ENCODE data around the gene SPIRE1. TPM values are rescaled to one million over a fixed set of nuclear protein-coding genes. Genes with fewer than 3 reads are reported as not detected.

SPIRE1 gene
- total RNA-seq, 1 donor from 2014 or later, result 42.4 TPM

DNA sequence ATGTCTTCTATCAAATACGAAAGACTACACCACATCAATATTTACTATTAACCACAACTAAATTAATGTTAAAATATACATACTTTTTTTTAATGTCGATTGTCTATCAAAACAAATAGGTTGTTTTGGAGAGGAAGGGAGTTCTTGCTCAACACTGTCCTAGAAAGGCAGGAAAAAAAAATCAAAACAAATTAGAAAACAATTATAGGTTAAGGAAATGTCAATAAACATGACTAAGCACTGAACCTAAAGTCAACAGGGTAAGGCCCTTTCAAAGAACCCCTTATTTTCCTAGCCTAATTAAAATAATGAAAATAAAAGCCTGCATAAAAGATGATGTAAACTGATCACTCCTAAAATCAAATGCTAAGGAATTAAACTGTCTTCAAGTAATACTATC, 41.8 kb upstream of the SPIRE1 start:
- H3K4me3 ChIP-seq, result no peak overlapping the region
- no peak for DNase-seq
- no peaks in the 10 kb centered on the region for H3K27me3 ChIP-seq (ENCODE audit: low read depth)
- TF ChIP-seq, protein P1, sequence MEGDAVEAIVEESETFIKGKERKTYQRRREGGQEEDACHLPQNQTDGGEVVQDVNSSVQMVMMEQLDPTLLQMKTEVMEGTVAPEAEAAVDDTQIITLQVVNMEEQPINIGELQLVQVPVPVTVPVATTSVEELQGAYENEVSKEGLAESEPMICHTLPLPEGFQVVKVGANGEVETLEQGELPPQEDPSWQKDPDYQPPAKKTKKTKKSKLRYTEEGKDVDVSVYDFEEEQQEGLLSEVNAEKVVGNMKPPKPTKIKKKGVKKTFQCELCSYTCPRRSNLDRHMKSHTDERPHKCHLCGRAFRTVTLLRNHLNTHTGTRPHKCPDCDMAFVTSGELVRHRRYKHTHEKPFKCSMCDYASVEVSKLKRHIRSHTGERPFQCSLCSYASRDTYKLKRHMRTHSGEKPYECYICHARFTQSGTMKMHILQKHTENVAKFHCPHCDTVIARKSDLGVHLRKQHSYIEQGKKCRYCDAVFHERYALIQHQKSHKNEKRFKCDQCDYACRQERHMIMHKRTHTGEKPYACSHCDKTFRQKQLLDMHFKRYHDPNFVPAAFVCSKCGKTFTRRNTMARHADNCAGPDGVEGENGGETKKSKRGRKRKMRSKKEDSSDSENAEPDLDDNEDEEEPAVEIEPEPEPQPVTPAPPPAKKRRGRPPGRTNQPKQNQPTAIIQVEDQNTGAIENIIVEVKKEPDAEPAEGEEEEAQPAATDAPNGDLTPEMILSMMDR (IDR thresholded peaks at IDR 0.05; ENCODE audit: borderline replicate concordance), result no peak
- H3K4me1 ChIP-seq, result peaks cover 43% of the 10 kb centered on the region
- intact Hi-C loops (cut with micrococcal nuclease), result no loop called here
- peaks cover 20% of the 10 kb centered on the region for H3K36me3 ChIP-seq
- H3K9me3 ChIP-seq (replicated peaks), result no peaks in the 10 kb centered on the region
- no peak overlapping the region for H3K27ac ChIP-seq (replicated peaks)

DNA sequence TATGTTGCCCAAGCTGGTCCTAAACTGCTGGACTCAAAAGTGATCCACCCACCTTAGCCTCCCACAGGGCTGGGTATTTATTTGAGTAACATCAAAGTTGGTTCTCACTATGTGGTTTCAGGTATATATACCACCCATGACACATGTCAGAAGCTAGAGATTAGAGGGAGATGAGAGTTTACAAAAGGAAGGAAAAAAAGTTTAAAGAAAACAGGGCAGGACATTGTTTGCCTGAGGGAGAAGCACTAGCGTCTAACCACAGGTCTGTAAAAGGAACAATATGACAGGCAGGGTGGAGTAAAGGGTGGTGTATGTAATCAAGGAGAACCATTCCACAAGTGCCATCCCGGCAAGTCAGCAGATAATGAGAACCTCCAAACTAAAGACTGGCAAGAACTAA, 36.1 kb upstream of the SPIRE1 start:
- Histone ChIP-seq H3K9me3 (replicated peaks) (no peaks in the 10 kb centered on the region), H3K4me3 (no peak overlapping the region), H3K4me1 (no peaks in the 10 kb centered on the region), H3K27me3 (ENCODE audit: low read depth) (no peaks in the 10 kb centered on the region), H3K27ac (replicated peaks) (no peak overlapping the region), H3K36me3 (peaks cover 18% of the 10 kb centered on the region)
- no peak for DNase-seq
- TF ChIP-seq, protein P1 (IDR thresholded peaks at IDR 0.05; ENCODE audit: borderline replicate concordance), result no peak
- intact Hi-C loops (cut with micrococcal nuclease), result no loop called here

GRCh38 chr18:12692206-12692605, 34.3 kb upstream of the SPIRE1 start:
- Histone ChIP-seq H3K4me1 (no peaks in the 10 kb centered on the region), H3K27me3 (ENCODE audit: low read depth) (no peaks in the 10 kb centered on the region), H3K4me3 (no peak overlapping the region), H3K9me3 (replicated peaks) (no peaks in the 10 kb centered on the region), H3K36me3 (peaks cover 15% of the 10 kb centered on the region), H3K27ac (replicated peaks) (no peak overlapping the region)
- no peak for DNase-seq
- TF ChIP-seq, protein P1 (IDR thresholded peaks at IDR 0.05; ENCODE audit: borderline replicate concordance), result no peak
- intact Hi-C loops (cut with micrococcal nuclease), result no loop called here

DNA sequence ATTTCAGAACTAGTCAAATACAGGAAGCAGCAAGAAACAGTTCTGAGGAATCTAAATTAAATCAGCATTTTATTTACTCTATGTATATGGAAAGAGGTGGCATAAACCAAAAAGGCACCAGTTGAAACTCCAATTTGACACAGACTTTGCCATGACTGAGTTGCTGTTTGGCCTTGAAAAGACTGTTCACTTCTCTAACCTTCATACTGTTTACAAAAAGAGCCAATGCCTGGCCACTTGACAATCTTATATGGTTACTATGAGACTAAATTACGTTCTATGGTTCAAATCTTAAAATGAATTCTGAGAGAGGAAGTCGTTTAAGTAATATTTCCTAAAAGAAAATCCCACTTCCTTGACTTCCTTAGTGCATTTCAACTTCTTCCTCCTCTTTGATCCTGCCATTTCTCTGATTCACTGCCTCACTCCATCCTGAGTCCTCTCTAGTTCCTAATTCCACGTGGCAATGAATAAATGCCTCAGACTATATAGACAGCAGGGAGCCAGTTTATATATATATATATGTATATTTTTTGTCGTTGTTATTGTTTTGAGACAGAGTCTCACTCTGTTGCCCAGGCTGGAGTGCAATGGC, 31.4 kb upstream of the SPIRE1 start:
- intact Hi-C loops (cut with micrococcal nuclease), result no loop called here
- no peak overlapping the region for H3K27ac ChIP-seq (replicated peaks)
- H3K36me3 ChIP-seq, result peaks cover 24% of the 10 kb centered on the region
- no peaks in the 10 kb centered on the region for H3K27me3 ChIP-seq (ENCODE audit: low read depth)
- H3K4me1 ChIP-seq, result no peaks in the 10 kb centered on the region
- H3K4me3 ChIP-seq, result no peak overlapping the region
- DNase-seq, result no peak
- H3K9me3 ChIP-seq (replicated peaks), result no peaks in the 10 kb centered on the region
- TF ChIP-seq, protein P1 (IDR thresholded peaks at IDR 0.05; ENCODE audit: borderline replicate concordance), result no peak

GRCh38 chr18:12686100-12686499, 28.2 kb upstream of the SPIRE1 start:
- Histone ChIP-seq H3K4me1 (no peaks in the 10 kb centered on the region), H3K4me3 (no peak overlapping the region), H3K27ac (replicated peaks) (no peak overlapping the region), H3K9me3 (replicated peaks) (no peaks in the 10 kb centered on the region), H3K27me3 (ENCODE audit: low read depth) (no peaks in the 10 kb centered on the region), H3K36me3 (peaks cover 25% of the 10 kb centered on the region)
- intact Hi-C loops (cut with micrococcal nuclease), result no loop called here
- TF ChIP-seq, protein P1 (IDR thresholded peaks at IDR 0.05; ENCODE audit: borderline replicate concordance), result no peak
- no peak for DNase-seq
